GM19025 (cell line): Measurements from ENCODE around the gene RHNO1.
"Not testable (repeated sequence)": the region's sequence is repeated elsewhere in the genome, so short reads cannot be mapped to it uniquely, and the experiment has no call there.

Experiments
- ATAC-seq: cut with Tn5 transposase; IDR thresholded peaks from one replicate; pipeline ENCODE4 v1.9.1; 2021; ENCODE audit warnings: mild to moderate bottlenecking, low read depth, moderate library complexity; ENCODE audit not compliant: unreplicated experiment

Gene RHNO1

DNA sequence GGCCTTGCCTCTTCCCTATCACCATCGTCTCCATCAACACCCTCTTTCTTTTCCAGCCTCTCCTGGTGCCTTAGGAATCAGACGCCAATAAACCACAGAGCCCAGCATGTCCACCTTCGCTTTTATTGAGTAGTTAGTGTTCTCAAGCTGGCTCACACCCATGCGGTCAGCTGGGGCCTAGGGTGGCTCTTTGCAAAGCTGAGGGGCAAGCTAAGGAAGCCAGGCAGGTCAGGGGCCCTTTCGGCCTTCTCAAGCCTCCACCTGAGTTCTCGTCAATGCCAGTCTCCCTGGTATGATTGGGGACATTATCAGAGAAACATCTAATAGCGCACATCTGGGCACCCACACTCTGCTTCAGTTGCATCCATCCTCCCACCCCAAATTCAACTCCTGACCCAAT, 19.4 kb upstream of the RHNO1 start:
- ATAC-seq, result no peak

DNA sequence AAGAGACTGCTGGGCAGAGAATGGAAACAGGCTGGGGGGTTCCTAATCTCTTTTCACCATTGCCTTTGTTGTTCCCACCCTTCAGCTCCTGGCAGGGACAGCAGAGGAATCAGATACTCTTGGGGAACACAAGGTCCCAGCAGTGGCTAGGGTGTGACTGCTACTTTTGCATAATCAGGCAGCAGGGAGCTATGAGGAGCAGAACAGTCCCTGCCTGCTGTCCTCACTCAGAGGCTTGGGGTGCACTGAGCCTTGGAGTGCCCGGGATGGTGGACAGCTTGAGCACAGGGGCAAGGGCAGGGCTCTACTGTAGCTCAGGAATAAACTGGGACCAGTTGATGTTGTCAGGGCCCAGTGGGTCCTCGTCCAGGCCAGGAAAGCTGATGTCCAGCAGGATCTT, 18.7 kb upstream of the RHNO1 start:
- no peak for ATAC-seq

DNA sequence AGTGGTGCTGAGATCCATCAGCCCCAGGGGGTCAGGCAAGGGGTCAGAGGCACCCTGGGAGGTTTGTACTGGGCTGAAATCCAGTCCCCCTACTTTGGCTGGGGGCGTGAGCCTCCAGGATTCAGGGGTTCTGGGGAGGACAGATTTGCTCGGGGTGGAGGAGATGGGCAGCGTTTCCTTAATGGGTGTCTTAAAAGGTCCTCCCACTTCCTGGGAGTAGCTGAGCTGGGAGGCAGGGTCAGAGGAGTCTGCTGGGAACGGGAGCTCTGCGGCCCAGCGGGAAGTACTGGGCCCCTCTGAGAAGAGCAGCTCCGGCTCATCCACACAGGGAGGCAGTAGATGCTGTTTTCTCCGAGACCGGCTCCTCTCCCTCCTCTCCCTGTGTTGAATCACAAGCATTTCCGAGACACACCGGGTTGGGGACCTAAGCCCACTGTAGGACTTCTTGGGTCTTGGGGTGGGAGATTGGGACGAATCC, 18.0 kb upstream of the RHNO1 start:
- ATAC-seq, result no peak

- no peak for ATAC-seq
Measured at GRCh38 chr12:2860170-2860569, 16.9 kb upstream of the RHNO1 start.

DNA sequence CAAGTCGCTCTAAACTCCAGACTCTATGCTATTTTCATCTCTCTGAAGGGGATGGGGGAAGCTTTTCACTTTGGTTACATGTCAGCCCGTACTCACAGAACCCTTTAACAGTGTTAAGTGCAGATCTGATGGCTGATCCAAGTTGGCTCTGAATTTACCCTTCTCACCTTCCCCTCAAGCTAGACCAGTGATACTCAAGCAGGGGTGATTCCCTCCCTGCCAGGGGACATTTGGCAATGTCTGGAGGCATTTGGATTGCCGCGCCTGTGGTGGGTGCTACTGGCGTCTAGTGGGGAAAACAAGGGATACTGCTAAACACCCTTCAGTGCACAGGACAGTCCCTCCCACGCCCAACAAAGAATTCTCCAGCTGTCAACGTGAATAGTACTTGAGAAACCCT, 14.1 kb upstream of the RHNO1 start:
- ATAC-seq, result no peak

DNA sequence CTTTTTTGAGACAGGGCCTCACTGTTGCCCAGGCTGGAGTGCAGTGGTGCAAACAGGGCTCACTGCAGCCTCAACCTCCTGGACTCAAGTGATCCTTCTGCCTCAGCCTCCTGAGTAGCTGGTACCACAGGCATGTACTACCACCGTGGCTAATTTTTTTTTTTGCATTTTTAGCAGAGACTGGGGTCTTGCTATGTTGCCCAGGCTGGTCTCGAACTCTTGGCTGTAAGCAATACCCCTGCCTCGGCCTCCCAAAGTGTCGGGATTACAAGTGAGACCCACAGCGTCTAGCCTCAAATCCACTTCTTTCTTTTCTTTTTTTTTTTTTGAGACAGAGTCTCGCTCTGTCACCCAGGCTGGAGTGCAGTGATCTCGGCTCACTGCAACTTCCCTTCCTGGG, 13.6 kb upstream of the RHNO1 start:
- ATAC-seq, result not testable (repeated sequence)

GRCh38 chr12:2864198-2864597, 12.8 kb upstream of the RHNO1 start:
- no peak for ATAC-seq

GRCh38 chr12:2868986-2869632, 7.9 kb upstream of the RHNO1 start:
- not testable (repeated sequence) for ATAC-seq

- ATAC-seq, result no peak
Measured at GRCh38 chr12:2876431-2877046, 484 bp upstream of the RHNO1 start.

DNA sequence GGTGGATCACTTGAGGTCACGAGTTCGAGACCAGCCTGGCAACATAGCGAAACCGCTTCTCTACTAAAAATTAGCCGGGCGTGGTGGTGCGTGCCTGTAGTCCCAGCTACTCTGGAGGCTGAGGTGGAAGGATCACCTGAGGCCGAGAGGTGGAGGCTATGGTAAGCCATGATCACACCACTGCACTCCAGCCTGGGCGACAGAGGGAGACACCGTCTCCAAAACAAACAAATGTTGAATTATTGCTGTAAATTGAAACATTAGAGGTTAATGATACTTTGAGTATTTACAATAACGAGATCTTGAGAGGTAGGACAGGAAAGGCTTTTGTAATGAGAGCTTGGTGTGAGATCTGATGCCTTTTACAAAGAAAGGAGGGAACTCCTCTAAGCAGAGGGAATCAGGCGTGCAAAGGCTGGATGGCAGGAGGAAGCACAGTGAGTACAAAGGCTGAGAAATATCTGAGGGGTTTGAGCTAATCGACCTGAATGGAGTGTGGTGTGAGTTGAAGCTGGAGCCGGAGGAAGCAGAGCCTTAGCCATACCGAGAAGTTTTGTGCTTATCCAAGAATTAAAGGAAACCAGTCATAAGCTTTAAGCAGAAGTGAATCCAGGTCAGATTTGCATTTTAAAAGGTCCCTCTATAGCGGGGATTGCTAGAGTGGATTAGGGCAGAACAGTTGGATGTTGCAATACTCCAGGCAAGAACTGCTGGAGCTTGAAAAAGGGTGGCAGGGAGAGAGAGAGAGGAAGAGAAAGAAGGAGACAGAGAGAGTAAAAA, 1.1 kb downstream of the RHNO1 start:
- ATAC-seq, result no peak

- ATAC-seq, result no peak
Measured at GRCh38 chr12:2879853-2880252, 2.8 kb downstream of the RHNO1 start.

DNA sequence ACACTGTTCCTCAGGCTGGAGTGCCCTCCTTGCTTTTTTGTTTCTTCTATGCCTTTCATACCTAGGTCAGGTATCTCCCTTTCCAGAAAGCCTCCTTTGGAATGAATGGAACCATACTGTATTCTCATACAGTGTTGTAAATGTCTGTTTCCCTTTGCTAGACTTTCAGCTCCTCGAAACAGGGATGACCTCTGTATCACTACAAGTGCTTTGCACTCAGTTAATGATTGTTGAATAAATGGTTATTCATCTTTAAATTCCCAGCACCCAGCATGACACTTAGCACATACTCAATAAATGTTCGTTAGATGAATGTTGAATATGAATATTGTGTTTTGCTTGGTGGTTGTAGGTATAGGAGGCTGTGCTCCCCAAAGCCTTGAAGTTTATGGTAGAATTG, 7.8 kb downstream of the RHNO1 start:
- no peak for ATAC-seq

DNA sequence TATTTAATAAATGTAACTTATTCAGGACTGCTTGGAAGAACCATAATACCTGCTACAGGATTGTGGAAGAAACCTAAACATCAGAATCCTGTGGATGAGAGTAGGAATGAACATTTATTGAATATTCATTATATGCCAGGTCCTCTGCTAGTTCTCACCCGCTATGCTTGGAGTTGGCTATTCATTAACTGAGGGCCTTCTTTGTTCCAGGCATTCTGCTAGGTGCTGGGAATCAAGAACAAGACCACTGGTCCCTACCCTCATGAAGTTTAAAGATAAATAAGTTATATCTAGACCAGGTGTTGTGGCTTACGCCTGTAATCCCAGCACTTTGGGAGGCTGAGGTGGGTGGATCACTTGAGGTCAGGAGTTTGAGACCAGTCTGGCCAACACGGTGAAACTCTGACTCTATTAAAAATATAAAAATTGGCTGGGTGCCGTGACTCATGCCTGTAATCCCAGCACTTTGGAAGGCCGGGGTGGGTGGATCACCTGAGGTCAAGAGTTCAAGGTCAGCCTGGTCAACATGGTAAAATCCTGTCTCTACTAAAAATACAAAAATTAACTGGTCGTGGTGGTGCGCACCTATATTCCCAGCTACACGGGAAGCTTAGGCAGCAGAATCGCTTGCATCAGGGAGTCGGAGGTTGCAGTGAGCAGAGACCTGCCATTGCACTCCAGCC, 9.9 kb downstream of the RHNO1 start:
- no peak for ATAC-seq

GRCh38 chr12:2890001-2890387, 13.0 kb downstream of the RHNO1 start:
- ATAC-seq, result no peak

- peak; percentile 99 for ATAC-seq
Measured at GRCh38 chr12:2890388-2891239, 13.6 kb downstream of the RHNO1 start, which contains the start of gene TULP3. TULP3 (plus strand) TSS chr12:2890891; CDS start chr12:2890948, 57 bp downstream.

GRCh38 chr12:2891240-2892053, 14.4 kb downstream of the RHNO1 start:
- ATAC-seq, result peak; percentile 7

GRCh38 chr12:2892246-2892645, 15.2 kb downstream of the RHNO1 start:
- no peak for ATAC-seq

- ATAC-seq, result no peak
Measured at GRCh38 chr12:2893007-2893406, 16.0 kb downstream of the RHNO1 start.

GRCh38 chr12:2895051-2895451, 18.0 kb downstream of the RHNO1 start:
- no peak for ATAC-seq
